MCF 10A (cell line): ENCODE data around the gene DSCAML1. TPM values are rescaled to one million over a fixed set of nuclear protein-coding genes. Genes with fewer than 3 reads are reported as not detected.

Experiments used
- BruUV-seq: library from RNA; stranded (reverse); fragments of 400-500 nt; replicated peaks from 2 replicates; lab custom pipeline; 2021; lab: Mats Ljungman, UMichigan
- CTCF ChIA-PET: fragments of 300-600 bp; sonication (Branson Sonifier 250); formaldehyde crosslinking; extraction: SDS; loops from one replicate; lab custom pipeline; 2021; ENCODE audit warnings: antibody characterized with exemption, inconsistent platforms; lab: Yijun Ruan, JAX
- POLR2A ChIA-PET: fragments of 300-600, 350-650 bp; sonication (Branson Sonifier 250); formaldehyde crosslinking; extraction: SDS; loops from one replicate; lab custom pipeline; 2020; ENCODE audit warnings: antibody characterized with exemption, inconsistent platforms; lab: Yijun Ruan, JAX
- DNase-seq: peaks from one replicate; pipeline ENCODE4 v3.0.0-alpha.2; 2018; ENCODE audit not compliant: unreplicated experiment
- H3K27ac Mint-ChIP-seq: one replicate; pipeline ENCODE4 v1.8.0; 2022; ENCODE audit warnings: mild to moderate bottlenecking, low read depth, mixed read lengths; ENCODE audit not compliant: unreplicated experiment
- H3K27me3 Mint-ChIP-seq: one replicate; pipeline ENCODE4 v1.8.0; 2022; ENCODE audit warnings: mixed read lengths; ENCODE audit not compliant: insufficient read depth, unreplicated experiment
- H3K36me3 Mint-ChIP-seq: one replicate; pipeline ENCODE4 v1.8.0; 2022; ENCODE audit warnings: mild to moderate bottlenecking, moderate library complexity, mixed read lengths; ENCODE audit not compliant: insufficient read depth, unreplicated experiment
- H3K4me1 Mint-ChIP-seq: one replicate; pipeline ENCODE4 v1.8.0; 2022; ENCODE audit warnings: mixed read lengths; ENCODE audit not compliant: insufficient read depth, unreplicated experiment
- H3K4me3 Mint-ChIP-seq: one replicate; pipeline ENCODE4 v1.8.0; 2022; ENCODE audit warnings: mild to moderate bottlenecking, moderate library complexity, mixed read lengths; ENCODE audit not compliant: unreplicated experiment
- H3K9me3 Mint-ChIP-seq: one replicate; pipeline ENCODE4 v1.8.0; 2022; ENCODE audit warnings: mixed read lengths; ENCODE audit not compliant: unreplicated experiment
- CTCF ChIP-seq: fragments of 200-600 bp; IDR thresholded peaks from one replicate; pipeline ENCODE4 v1.8.0; 2022; ENCODE audit warnings: antibody characterized with exemption, mild to moderate bottlenecking; ENCODE audit not compliant: unreplicated experiment
- intact Hi-C: fragments of 100-400 bp; cut with micrococcal nuclease; formaldehyde crosslinking; loops from 2 replicates; pipeline ENCODE4 v1.14.1; 2022
- total RNA-seq: library from RNA; stranded (reverse); gene quantifications from 2 replicates; pipeline ENCODE4 v1.2.3, GENCODE V29; 2022

Gene DSCAML1
- total RNA-seq, 1 experiment from 2014 or later: not detected

- Mint-ChIP-seq H3K4me1 (no peaks in the 10 kb centered on the region), H3K4me3 (no peak overlapping the region), H3K27ac (no peak overlapping the region), H3K27me3 (peaks cover 76% of the 10 kb centered on the region), H3K36me3 (no peaks in the 10 kb centered on the region), H3K9me3 (no peaks in the 10 kb centered on the region)
- ChIA-PET POLR2A (no interaction called here), CTCF (interaction anchor here (0.6 to 0.7 kb wide), 2 partner anchors 229 to 329 kb away, joined by 3 to 4 read pairs; no protein-coding TSS in a partner anchor)
- intact Hi-C loops: no loop called here
- BruUV-seq: no TSS peak
- TF ChIP-seq CTCF: no peak
- no peak for DNase-seq
These were observed 552 bp downstream of the DSCAML1 start for GRCh38 chr11:117796456-117796871.

- no peaks in the 10 kb centered on the region for H3K4me1 Mint-ChIP-seq
- no peaks in the 10 kb centered on the region for H3K36me3 Mint-ChIP-seq
- TF ChIP-seq CTCF: no peak
- no TSS peak for BruUV-seq
- no peak for DNase-seq
- POLR2A ChIA-PET: no interaction called here
- CTCF ChIA-PET: interaction anchor here (0.6 to 0.7 kb wide), 2 partner anchors 230 to 329 kb away, joined by 3 to 4 read pairs; no protein-coding TSS in a partner anchor
- intact Hi-C loops: no loop called here
- no peak overlapping the region for H3K4me3 Mint-ChIP-seq
- no peaks in the 10 kb centered on the region for H3K9me3 Mint-ChIP-seq
- no peak overlapping the region for H3K27ac Mint-ChIP-seq
- H3K27me3 Mint-ChIP-seq: peaks cover 82% of the 10 kb centered on the region
These were observed 1.2 kb downstream of the DSCAML1 start for GRCh38 chr11:117795638-117796455.

- Mint-ChIP-seq H3K4me3 (no peak overlapping the region), H3K27me3 (peaks cover 85% of the 10 kb centered on the region), H3K27ac (no peak overlapping the region), H3K4me1 (no peaks in the 10 kb centered on the region), H3K36me3 (no peaks in the 10 kb centered on the region), H3K9me3 (no peaks in the 10 kb centered on the region)
- ChIA-PET POLR2A (no interaction called here), CTCF (interaction anchor here (0.7 kb wide), 1 partner anchor 402 kb away, joined by 3 read pairs; no protein-coding TSS in a partner anchor)
- intact Hi-C loops: no loop called here
- DNase-seq: no peak
- BruUV-seq: no TSS peak
- no peak for TF ChIP-seq CTCF
These were observed 2.0 kb downstream of the DSCAML1 start for GRCh38 chr11:117794772-117795629.

- Mint-ChIP-seq H3K36me3 (no peaks in the 10 kb centered on the region), H3K9me3 (no peaks in the 10 kb centered on the region), H3K4me1 (no peaks in the 10 kb centered on the region), H3K27me3 (peaks cover 85% of the 10 kb centered on the region), H3K4me3 (no peak overlapping the region), H3K27ac (no peak overlapping the region)
- ChIA-PET POLR2A (no interaction called here), CTCF (interaction anchor here (1.0 to 2.5 kb wide), 2 partner anchors 13 to 368 kb away, joined by 4 to 10 read pairs; no protein-coding TSS in a partner anchor)
- intact Hi-C loops: no loop called here
- no peak for TF ChIP-seq CTCF
- no peak for DNase-seq
- no TSS peak for BruUV-seq
These were observed 2.9 kb downstream of the DSCAML1 start for GRCh38 chr11:117794135-117794534.
